Subcutaneous abdominal adipose tissue (tissue), 5 donors: Measurements from ENCODE around the gene PMF1.

Experiments used
- H3K27ac ChIP-seq: one replicate; pipeline ENCODE4 v1.7.0; 2013; ENCODE audit warnings: low read depth, mild to moderate bottlenecking, inconsistent platforms, low read length, moderate library complexity
- H3K27me3 ChIP-seq, 5 donors: one replicate each; pipeline ENCODE4 v1.7.0; 2013; ENCODE audit warnings: low read length in 5 of 5, inconsistent platforms in 1 of 5; ENCODE audit not compliant: control insufficient read depth in 5 of 5, insufficient read depth in 4 of 5
- H3K36me3 ChIP-seq, 5 donors: one replicate each; pipeline ENCODE4 v1.7.0; 2013; ENCODE audit warnings: low read length in 5 of 5; ENCODE audit not compliant: control insufficient read depth in 5 of 5, insufficient read depth in 5 of 5
- H3K4me1 ChIP-seq, 5 donors: one replicate each; pipeline ENCODE4 v1.7.0; 2013; ENCODE audit warnings: low read length in 5 of 5, mild to moderate bottlenecking in 3 of 5, moderate library complexity in 1 of 5; ENCODE audit not compliant: control insufficient read depth in 5 of 5, insufficient read depth in 5 of 5
- H3K4me3 ChIP-seq, 5 donors: one replicate each; pipeline ENCODE4 v1.7.0; 2013; ENCODE audit warnings: low read length in 5 of 5, low read depth in 1 of 5
- H3K9ac ChIP-seq, 5 donors: one replicate each; pipeline ENCODE4 v1.7.0; 2013; ENCODE audit warnings: low read length in 5 of 5, mild to moderate bottlenecking in 4 of 5, moderate library complexity in 3 of 5
- H3K9me3 ChIP-seq, 5 donors: one replicate each; pipeline ENCODE4 v1.7.0; 2013; ENCODE audit warnings: low read length in 5 of 5; ENCODE audit not compliant: control insufficient read depth in 5 of 5
- donor health status: healthy.
- donor health status: healthy.
- donor health status: healthy.
- donor health status: healthy.
- donor health status: healthy.

The PMF1 gene

DNA sequence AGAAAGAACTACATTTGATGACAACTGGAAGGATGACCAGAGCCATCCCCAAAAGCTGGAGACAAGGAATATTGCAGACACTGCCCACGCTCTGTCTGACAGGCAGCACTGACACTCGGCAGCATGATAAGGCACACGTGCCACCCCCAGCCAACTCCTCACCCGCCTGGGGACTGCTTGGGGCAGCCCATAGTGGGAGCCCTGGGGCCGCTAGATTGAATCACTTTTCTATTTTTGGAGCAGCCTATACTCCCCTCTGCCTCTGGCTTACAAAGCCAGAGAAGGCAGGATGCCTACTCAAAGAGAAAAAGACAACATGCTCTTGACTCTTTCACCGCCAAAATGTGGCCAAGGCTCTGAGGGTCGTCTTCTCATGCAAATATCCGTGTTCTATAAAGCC is 68.5 kb downstream of the PMF1 start:
- no peaks in the 10 kb centered on the region for H3K9me3 ChIP-seq
- H3K9ac ChIP-seq, result peak overlapping the region; percentile 20 to 91 (median 88)
- peak overlapping the region; percentile 82 to 96 (median 91) for H3K4me3 ChIP-seq
- no peaks in the 10 kb centered on the region for H3K27me3 ChIP-seq
- H3K27ac ChIP-seq, result peak overlapping the region; percentile 90
- H3K4me1 ChIP-seq, result peaks cover 6 to 49% (median 45%) of the 10 kb centered on the region in 5 donors
- H3K36me3 ChIP-seq, result peaks cover 4 to 39% (median 26%) of the 10 kb centered on the region in 5 donors

GRCh38 chr1:156281693-156282478 is 69.1 kb downstream of the PMF1 start:
- H3K9me3 ChIP-seq, result no peaks in the 10 kb centered on the region
- no peaks in the 10 kb centered on the region for H3K27me3 ChIP-seq
- H3K27ac ChIP-seq, result peak overlapping the region; percentile 90
- peak overlapping the region; percentile 82 to 96 (median 91) for H3K4me3 ChIP-seq
- H3K9ac ChIP-seq, result peak overlapping the region; percentile 69 to 91 (median 88)
- peaks cover 4 to 36% (median 24%) of the 10 kb centered on the region in 5 donors for H3K36me3 ChIP-seq
- peaks cover 6 to 45% (median 39%) of the 10 kb centered on the region in 5 donors for H3K4me1 ChIP-seq

- Histone ChIP-seq H3K9me3 (no peaks in the 10 kb centered on the region), H3K27ac (peak within 1 kb of the TSS; percentile 90), H3K9ac (peak within 1 kb of the TSS; percentile 79 to 91 (median 88)), H3K36me3 (peaks cover 4 to 29% (median 17%) of the 10 kb centered on the region in 5 donors), H3K4me3 (peak within 1 kb of the TSS; percentile 82 to 98 (median 91)), H3K4me1 (peaks cover 4 to 41% (median 34%) of the 10 kb centered on the region in 5 donors), H3K27me3 (no peaks in the 10 kb centered on the region)
Observed at GRCh38 chr1:156282479-156283222, 69.8 kb downstream of the PMF1 start, which contains the start of gene SMG5. SMG5 (minus strand) TSS chr1:156282825; CDS start chr1:156282680, 145 bp downstream.

DNA sequence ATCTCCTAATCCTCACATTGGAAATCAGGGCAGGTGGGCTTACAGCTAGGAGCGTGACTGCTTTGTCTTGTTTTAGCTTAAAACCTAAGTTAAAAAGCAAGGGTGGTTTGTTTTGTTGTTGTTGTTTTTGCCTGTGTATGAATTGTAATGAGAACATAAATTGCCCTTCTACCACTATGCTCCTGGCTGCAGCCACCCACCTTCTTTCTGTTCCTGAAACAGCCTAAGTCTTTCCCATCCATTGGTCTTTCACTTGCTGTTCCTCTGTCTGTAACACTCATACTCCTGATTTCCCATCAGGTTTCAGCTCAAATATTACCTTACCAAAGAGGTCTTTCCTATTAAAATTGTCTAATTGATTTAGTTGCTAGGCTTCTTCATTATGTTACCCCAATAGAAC is 70.7 kb downstream of the PMF1 start:
- no peaks in the 10 kb centered on the region for H3K9me3 ChIP-seq

DNA sequence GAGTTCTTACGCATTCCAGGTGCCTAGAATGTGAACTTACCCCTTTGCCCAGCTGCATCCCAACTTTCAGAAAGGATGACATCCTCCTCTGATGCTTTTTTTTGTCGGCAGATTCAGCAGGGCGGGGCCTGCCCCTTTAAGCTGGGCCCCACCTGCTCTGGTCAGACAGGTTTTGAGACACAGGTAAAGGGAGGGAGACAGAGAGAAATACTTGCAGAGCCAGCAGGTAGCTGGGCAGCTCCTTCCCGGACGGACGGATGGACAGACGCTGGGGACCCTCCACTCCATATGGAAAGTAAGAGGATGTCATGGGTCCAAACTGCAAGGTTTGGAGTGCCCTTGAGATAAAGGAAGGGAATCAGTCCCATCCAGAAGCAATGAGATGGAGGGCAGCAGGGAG is 71.3 kb downstream of the PMF1 start, which contains the start of gene TMEM79:
Gene TMEM79 (plus strand): TSS at position 214 of the 400 bp plus-strand sequence. CDS start 902 bp downstream, outside the sequence.
- H3K9ac ChIP-seq, result peak within 1 kb of the TSS; percentile 79 to 91 (median 88)
- H3K9me3 ChIP-seq, result no peaks in the 10 kb centered on the region
- peak within 1 kb of the TSS; percentile 90 for H3K27ac ChIP-seq
- H3K4me1 ChIP-seq, result peaks cover 4 to 41% (median 34%) of the 10 kb centered on the region in 5 donors
- H3K27me3 ChIP-seq, result no peaks in the 10 kb centered on the region
- H3K36me3 ChIP-seq, result peaks cover 0 to 14% (median 6%) of the 10 kb centered on the region in 5 donors
- peak within 1 kb of the TSS; percentile 82 to 98 (median 91) for H3K4me3 ChIP-seq

More for the DNA sequence above, 70.7 kb downstream of the PMF1 start:
- Histone ChIP-seq H3K9ac (peak overlapping the region; percentile 79 to 91 (median 88)), H3K4me3 (peak overlapping the region; percentile 82 to 98 (median 91)), H3K4me1 (peaks cover 4 to 41% (median 34%) of the 10 kb centered on the region in 5 donors), H3K27ac (peak overlapping the region; percentile 90), H3K27me3 (no peaks in the 10 kb centered on the region), H3K36me3 (peaks cover 4 to 20% (median 8%) of the 10 kb centered on the region in 5 donors)

- Histone ChIP-seq H3K36me3 (peaks cover 0 to 15% (median 6%) of the 10 kb centered on the region in 5 donors), H3K9me3 (no peaks in the 10 kb centered on the region), H3K27me3 (no peaks in the 10 kb centered on the region), H3K4me1 (peaks cover 4 to 41% (median 34%) of the 10 kb centered on the region in 5 donors), H3K27ac (no peak overlapping the region), H3K4me3 (no peak overlapping the region), H3K9ac (no peak overlapping the region)
Observed at GRCh38 chr1:156284757-156285156, 72.0 kb downstream of the PMF1 start.

DNA sequence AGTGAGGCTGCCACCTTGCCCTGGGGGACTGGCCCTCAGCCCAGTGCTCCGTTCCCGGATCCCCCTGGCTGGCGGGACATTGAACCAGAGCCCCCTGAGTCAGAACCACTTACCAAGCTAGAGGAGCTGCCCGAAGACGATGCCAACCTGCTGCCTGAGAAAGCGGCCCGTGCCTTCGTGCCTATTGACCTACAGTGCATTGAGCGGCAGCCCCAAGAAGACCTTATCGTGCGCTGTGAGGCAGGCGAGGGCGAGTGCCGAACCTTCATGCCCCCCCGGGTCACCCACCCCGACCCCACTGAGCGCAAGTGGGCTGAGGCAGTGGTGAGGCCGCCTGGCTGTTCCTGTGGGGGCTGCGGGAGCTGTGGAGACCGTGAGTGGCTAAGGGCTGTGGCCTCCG is 72.6 kb downstream of the PMF1 start:
- no peak overlapping the region for H3K9ac ChIP-seq
- no peaks in the 10 kb centered on the region for H3K27me3 ChIP-seq
- H3K9me3 ChIP-seq, result no peaks in the 10 kb centered on the region
- peaks cover 0 to 12% (median 6%) of the 10 kb centered on the region in 5 donors for H3K36me3 ChIP-seq
- H3K4me1 ChIP-seq, result peaks cover 4 to 35% (median 30%) of the 10 kb centered on the region in 5 donors
- H3K4me3 ChIP-seq, result no peak overlapping the region
- H3K27ac ChIP-seq, result no peak overlapping the region

- Histone ChIP-seq H3K4me1 (peaks cover 4 to 33% (median 28%) of the 10 kb centered on the region in 5 donors), H3K27ac (no peak overlapping the region)
Observed at GRCh38 chr1:156286061-156286460, 73.3 kb downstream of the PMF1 start.

More at GRCh38 chr1:156286061-156286460, 73.3 kb downstream of the PMF1 start:
- no peaks in the 10 kb centered on the region for H3K9me3 ChIP-seq
- peak overlapping the region in 1 of 5 donors; percentile 38 for H3K9ac ChIP-seq
- H3K27me3 ChIP-seq, result no peaks in the 10 kb centered on the region
- no peak overlapping the region for H3K4me3 ChIP-seq
- peaks cover 0 to 12% (median 6%) of the 10 kb centered on the region in 5 donors for H3K36me3 ChIP-seq
